GM10248 (cell line): Measurements from ENCODE around the gene OSBPL10.

ENCODE experiments used
- CTCF ChIA-PET: fragments of 300-600 bp; sonication (Branson Sonifier 250); formaldehyde crosslinking; extraction: SDS; loops from one replicate; lab custom pipeline; 2021; ENCODE audit warnings: antibody characterized with exemption; lab: Yijun Ruan, JAX
- POLR2A ChIA-PET: fragments of 350-650 bp; sonication (Branson Sonifier 250); formaldehyde crosslinking; extraction: SDS; loops from one replicate; lab custom pipeline; 2020; ENCODE audit warnings: antibody characterized with exemption; lab: Yijun Ruan, JAX
- DNase-seq: peaks from one replicate; pipeline ENCODE4 v3.0.0; 2012; ENCODE audit errors: extremely low spot score
- CTCF ChIP-seq: IDR thresholded peaks from 2 replicates; pipeline ENCODE4 v1.5.1; 2012; ENCODE audit warnings: mild to moderate bottlenecking, low read depth; ENCODE audit errors: extremely low read depth, missing control alignments, control extremely low read depth

Gene OSBPL10

GRCh38 chr3:31735667-31736066 is 245.4 kb downstream of the OSBPL10 start:
- ChIA-PET CTCF (interaction anchor here (0.7 to 1.8 kb wide), 4 partner anchors 11 to 40 kb away, joined by 3 to 5 read pairs (median 3); no protein-coding TSS in a partner anchor), POLR2A (no interaction called here)
- TF ChIP-seq CTCF: no peak
- DNase-seq: no peak

GRCh38 chr3:31733234-31733667 is 247.8 kb downstream of the OSBPL10 start:
- ChIA-PET POLR2A (no interaction called here), CTCF (interaction anchor here (0.9 kb wide), 1 partner anchor 9 kb away, joined by 3 read pairs; no protein-coding TSS in a partner anchor)
- no peak for TF ChIP-seq CTCF
- DNase-seq: no peak

- CTCF ChIA-PET: no interaction called here
- POLR2A ChIA-PET: no interaction called here
- no peak for DNase-seq
- no peak for TF ChIP-seq CTCF
Measured at GRCh38 chr3:31732548-31732947, 248.5 kb downstream of the OSBPL10 start.

- DNase-seq: no peak
- TF ChIP-seq CTCF: no peak
- POLR2A ChIA-PET: no interaction called here
- CTCF ChIA-PET: no interaction called here
Measured at GRCh38 chr3:31729573-31729972, 251.5 kb downstream of the OSBPL10 start.

- CTCF ChIA-PET: no interaction called here
- no peak for TF ChIP-seq CTCF
- POLR2A ChIA-PET: no interaction called here
- no peak for DNase-seq
Measured at GRCh38 chr3:31729082-31729481, 252.0 kb downstream of the OSBPL10 start.

GRCh38 chr3:31728403-31728802 is 252.7 kb downstream of the OSBPL10 start:
- no peak for DNase-seq
- ChIA-PET CTCF (no interaction called here), POLR2A (no interaction called here)
- no peak for TF ChIP-seq CTCF
